WTC11 (cell line): ENCODE results near the gene PIPOX. TPM values are rescaled to one million over a fixed set of nuclear protein-coding genes. Genes with fewer than 3 reads are reported as not detected.
A peak's percentile ranks its signal among the peaks of the same experiment; 100 is the strongest.

Experiments
- ATAC-seq: fragments of 200-7000 bp; cut with Tn5 transposase; 2 replicates; pipeline ENCODE4 v1.10.0; 2021; ENCODE audit warnings: mild to moderate bottlenecking, moderate library complexity
- CTCF ChIA-PET: fragments of 300-600 bp; sonication (Branson Sonifier 250); formaldehyde crosslinking; loops from one replicate; lab custom pipeline; 2021; ENCODE audit warnings: antibody characterized with exemption; lab: Charles Lee
- POLR2A ChIA-PET: fragments of 350-600 bp; sonication (Branson Sonifier 250); formaldehyde crosslinking; loops from one replicate; lab custom pipeline; 2021; ENCODE audit warnings: antibody characterized with exemption; lab: Charles Lee
- DNase-seq: peaks from one replicate; pipeline ENCODE4 v3.0.0; 2021; ENCODE audit warnings: low spot score
- H3K27ac Mint-ChIP-seq: 2 replicates; pipeline ENCODE4 v1.8.0; 2021; ENCODE audit warnings: mixed read lengths
- H3K27me3 Mint-ChIP-seq: 2 replicates; pipeline ENCODE4 v1.8.0; 2021; ENCODE audit warnings: low read depth, mild to moderate bottlenecking, moderate library complexity, mixed read lengths
- H3K36me3 Mint-ChIP-seq: 2 replicates; pipeline ENCODE4 v1.8.0; 2021; ENCODE audit warnings: mixed read lengths
- H3K4me1 Mint-ChIP-seq: 2 replicates; pipeline ENCODE4 v1.8.0; 2022; ENCODE audit warnings: mixed read lengths
- H3K4me3 Mint-ChIP-seq: 2 replicates; pipeline ENCODE4 v1.8.0; 2021; ENCODE audit warnings: mild to moderate bottlenecking, moderate library complexity, mixed read lengths
- H3K9me3 Mint-ChIP-seq: 2 replicates; pipeline ENCODE4 v1.8.0; 2021; ENCODE audit warnings: mixed read lengths
- ARID4B ChIP-seq: sonication (generic); formaldehyde crosslinking; IDR thresholded peaks from 2 replicates; pipeline ENCODE4 v1.8.0; 2023; ENCODE audit warnings: missing genetic modification reagents, mild to moderate bottlenecking, borderline replicate concordance
- ATF2 ChIP-seq: sonication (generic); formaldehyde crosslinking; IDR thresholded peaks from 2 replicates; pipeline ENCODE4 v1.8.1; 2022; ENCODE audit warnings: low read depth, missing genetic modification reagents, borderline replicate concordance
- ATF6 ChIP-seq: sonication (generic); formaldehyde crosslinking; IDR thresholded peaks from 2 replicates; pipeline ENCODE4 v1.8.1; 2023; ENCODE audit warnings: mild to moderate bottlenecking, missing genetic modification reagents
- E2F5 ChIP-seq: sonication (generic); formaldehyde crosslinking; IDR thresholded peaks from 2 replicates; pipeline ENCODE4 v1.8.1; 2022; ENCODE audit warnings: mild to moderate bottlenecking, moderate library complexity, missing genetic modification reagents
- FOXJ3 ChIP-seq: sonication (generic); formaldehyde crosslinking; IDR thresholded peaks from 2 replicates; pipeline ENCODE4 v1.9.0; 2021; ENCODE audit warnings: missing genetic modification reagents, mild to moderate bottlenecking, borderline replicate concordance
- MAX ChIP-seq: sonication (generic); formaldehyde crosslinking; IDR thresholded peaks from 2 replicates; pipeline ENCODE4 v1.8.0; 2022; ENCODE audit warnings: mild to moderate bottlenecking, missing genetic modification reagents
- PREB ChIP-seq: sonication (generic); formaldehyde crosslinking; IDR thresholded peaks from 2 replicates; pipeline ENCODE4 v1.8.1; 2022; ENCODE audit warnings: mild to moderate bottlenecking, missing genetic modification reagents, moderate library complexity, borderline replicate concordance
- RELA ChIP-seq: sonication (generic); formaldehyde crosslinking; IDR thresholded peaks from 2 replicates; pipeline ENCODE4 v1.8.1; 2022; ENCODE audit warnings: missing genetic modification reagents, mild to moderate bottlenecking, borderline replicate concordance
- SOX15 ChIP-seq: fragments of 250-450 bp; sonication (Bioruptor Pico); IDR thresholded peaks from 2 replicates; pipeline ENCODE4 v1.9.0; 2021; ENCODE audit warnings: mild to moderate bottlenecking
- STAT6 ChIP-seq: sonication (generic); formaldehyde crosslinking; conservative IDR thresholded peaks from 2 replicates; pipeline ENCODE4 v1.8.1; 2023; ENCODE audit warnings: mild to moderate bottlenecking, low read depth, missing genetic modification reagents, moderate library complexity
- USF1 ChIP-seq: sonication (generic); formaldehyde crosslinking; IDR thresholded peaks from 2 replicates; pipeline ENCODE4 v1.8.0; 2022; ENCODE audit warnings: mild to moderate bottlenecking, missing genetic modification reagents
- USF2 ChIP-seq: sonication (generic); formaldehyde crosslinking; IDR thresholded peaks from 2 replicates; pipeline ENCODE4 v1.8.1; 2023; ENCODE audit warnings: mild to moderate bottlenecking, missing genetic modification reagents, moderate library complexity
- ZBTB43 ChIP-seq: sonication (generic); formaldehyde crosslinking; IDR thresholded peaks from 2 replicates; pipeline ENCODE4 v1.8.1; 2023; ENCODE audit warnings: mild to moderate bottlenecking, missing genetic modification reagents
- total RNA-seq: library from RNA; stranded (reverse); gene quantifications from 3 replicates; pipeline ENCODE4 v1.2.3, GENCODE V29; 2021

PIPOX gene
- total RNA-seq, 1 experiment from 2014 or later, result 34.2 TPM

GRCh38 chr17:29100296-29100695, 57.4 kb downstream of the PIPOX start:
- no peaks in the 10 kb centered on the region for H3K9me3 Mint-ChIP-seq
- POLR2A ChIA-PET, result interaction anchor here (1.0 kb wide), 1 partner anchor 9 kb away, joined by 3 read pairs; no protein-coding TSS in a partner anchor
- H3K27me3 Mint-ChIP-seq, result no peaks in the 10 kb centered on the region
- DNase-seq (no peak), ATAC-seq (no peak)
- CTCF ChIA-PET, result interaction anchor here (1.3 to 4.0 kb wide), 7 partner anchors 9 to 147 kb away, joined by 3 to 24 read pairs (median 7); no protein-coding TSS in a partner anchor
- no peak overlapping the region for H3K4me3 Mint-ChIP-seq
- H3K27ac Mint-ChIP-seq, result no peak overlapping the region
- H3K36me3 Mint-ChIP-seq, result peaks cover 19% of the 10 kb centered on the region
- H3K4me1 Mint-ChIP-seq, result peaks cover 12% of the 10 kb centered on the region
- no peak for TF ChIP-seq USF2 (CRISPR knock-in tag)

- peaks cover 21% of the 10 kb centered on the region for H3K36me3 Mint-ChIP-seq
- ATAC-seq (no peak), DNase-seq (no peak)
- TF ChIP-seq USF1, result no peak
- TF ChIP-seq MAX (CRISPR knock-in tag), result no peak
- TF ChIP-seq RELA (CRISPR knock-in tag), result no peak
- no peak for TF ChIP-seq PREB
- TF ChIP-seq ATF2 (CRISPR knock-in tag), result no peak
- no peak for TF ChIP-seq ZBTB43 (CRISPR knock-in tag)
- no peak for TF ChIP-seq STAT6 (CRISPR knock-in tag)
- TF ChIP-seq ATF6, result no peak
- no peak for TF ChIP-seq E2F5 (CRISPR knock-in tag)
- no peak for TF ChIP-seq SOX15 (CRISPR knock-in tag)
- TF ChIP-seq ARID4B (CRISPR knock-in tag), result no peak
- no peak for TF ChIP-seq FOXJ3 (CRISPR knock-in tag)
- H3K9me3 Mint-ChIP-seq, result no peaks in the 10 kb centered on the region
- no peak overlapping the region for H3K4me3 Mint-ChIP-seq
- H3K27me3 Mint-ChIP-seq, result no peaks in the 10 kb centered on the region
- peak overlapping the region; percentile 9 for H3K27ac Mint-ChIP-seq
- POLR2A ChIA-PET, result no interaction called here
- peaks cover 10% of the 10 kb centered on the region for H3K4me1 Mint-ChIP-seq
- CTCF ChIA-PET, result interaction anchor here (3.1 to 4.0 kb wide), 2 partner anchors 11 to 136 kb away, joined by 18 to 24 read pairs; no protein-coding TSS in a partner anchor
Measured at GRCh38 chr17:29102046-29102445, 59.1 kb downstream of the PIPOX start.
